ENCODE measurements around the gene SLC16A14.

Gene SLC16A14

DNA sequence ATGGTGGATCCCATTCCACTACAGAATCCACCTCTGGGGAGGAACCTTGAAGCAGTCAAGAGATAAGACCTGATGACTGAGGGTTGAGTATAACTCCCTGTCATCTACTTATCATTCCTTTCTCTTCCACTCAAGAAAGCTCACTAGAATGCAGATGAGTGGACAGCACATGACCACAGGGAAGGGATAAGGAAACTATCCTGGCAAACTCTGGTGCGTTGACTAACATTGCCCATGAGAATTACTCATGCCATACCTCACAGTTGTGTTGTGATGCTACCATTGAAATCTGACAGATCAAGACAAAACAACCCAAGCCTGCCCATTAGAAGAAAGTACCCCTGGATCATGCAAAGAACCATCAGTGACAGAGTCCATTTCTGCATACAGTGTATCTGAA lies 26.5 kb downstream of the SLC16A14 start:
- DNase-seq (ENCODE audit: low spot score), result no peak

DNA sequence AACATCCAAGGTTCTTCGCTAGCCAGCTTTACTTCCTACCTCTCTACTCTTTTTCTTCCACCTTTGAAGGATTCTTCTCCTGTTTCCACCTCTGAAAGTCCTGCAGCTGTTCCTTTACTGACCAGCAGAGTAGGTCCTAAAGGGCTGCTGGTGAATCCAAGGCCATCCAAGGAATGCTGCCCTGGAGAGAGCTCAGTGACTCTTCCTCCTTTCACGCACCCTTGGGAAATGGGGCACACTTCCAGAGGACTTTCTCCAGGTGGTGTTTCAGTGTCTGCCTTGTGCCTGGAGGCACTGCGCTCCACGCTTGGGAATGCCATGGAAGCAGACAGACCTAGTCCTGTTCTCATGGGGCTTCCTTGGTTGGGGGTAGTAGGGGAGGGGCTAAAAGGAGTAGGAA lies 45.4 kb downstream of the SLC16A14 start:
- DNase-seq (ENCODE audit: low spot score), result no peak

DNA sequence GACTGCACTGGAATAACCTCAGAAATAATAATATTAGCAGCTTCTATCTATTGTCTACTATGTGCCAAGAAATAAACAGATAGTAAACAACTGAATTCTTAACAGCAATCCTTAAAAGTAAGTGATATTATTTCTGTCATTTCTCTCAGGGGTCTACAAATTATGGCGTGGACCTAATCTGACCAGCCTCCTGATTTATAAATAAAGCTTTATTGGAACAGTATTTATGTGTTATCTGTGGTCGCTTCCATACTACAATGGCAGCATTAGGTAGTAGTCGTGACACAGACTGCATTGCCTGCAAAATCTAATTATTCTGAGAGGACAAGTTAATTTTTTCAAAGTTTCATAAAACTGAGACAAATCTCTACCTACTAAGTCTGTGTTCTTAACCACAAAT lies 49.0 kb downstream of the SLC16A14 start:
- DNase-seq (ENCODE audit: low spot score), result no peak

DNA sequence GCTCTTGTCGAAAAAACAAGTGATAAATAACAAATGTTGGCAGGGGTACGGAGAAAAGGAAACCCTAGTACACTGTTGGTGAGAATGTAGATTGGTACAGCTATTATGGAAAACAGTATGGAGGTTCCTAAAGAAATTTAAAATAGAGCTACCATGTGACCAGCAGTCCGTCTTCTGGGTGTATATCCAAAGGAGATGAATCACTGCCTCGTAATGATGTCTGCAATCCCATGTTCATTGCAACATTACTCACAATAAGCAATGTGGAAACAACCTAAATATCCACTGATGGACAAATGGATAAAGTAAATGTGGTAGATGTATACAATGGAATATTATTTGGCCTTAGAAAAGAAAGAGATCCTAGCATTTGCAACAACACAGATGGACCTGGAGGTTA lies 50.6 kb downstream of the SLC16A14 start:
- no peak for DNase-seq (ENCODE audit: low spot score)

DNA sequence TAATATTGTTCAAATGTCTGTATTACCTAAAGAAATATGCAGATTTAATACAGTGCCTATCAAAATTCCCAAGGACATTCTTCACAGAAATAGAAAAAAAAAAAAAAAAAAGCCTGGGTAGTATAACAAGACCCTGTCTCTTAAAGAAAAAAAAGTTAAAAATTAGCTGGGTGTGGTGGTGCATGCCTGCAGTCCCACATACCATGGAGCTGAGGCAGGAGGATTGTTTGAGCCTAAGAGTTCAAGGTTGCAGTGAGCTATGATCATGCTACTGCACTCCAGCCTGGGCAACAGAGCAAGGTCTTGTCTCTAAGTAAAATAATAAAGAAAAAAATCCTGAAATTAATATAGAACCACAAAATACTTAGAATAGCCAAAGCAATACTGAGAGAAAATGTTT lies 51.9 kb downstream of the SLC16A14 start:
- DNase-seq (ENCODE audit: low spot score), result no peak

DNA sequence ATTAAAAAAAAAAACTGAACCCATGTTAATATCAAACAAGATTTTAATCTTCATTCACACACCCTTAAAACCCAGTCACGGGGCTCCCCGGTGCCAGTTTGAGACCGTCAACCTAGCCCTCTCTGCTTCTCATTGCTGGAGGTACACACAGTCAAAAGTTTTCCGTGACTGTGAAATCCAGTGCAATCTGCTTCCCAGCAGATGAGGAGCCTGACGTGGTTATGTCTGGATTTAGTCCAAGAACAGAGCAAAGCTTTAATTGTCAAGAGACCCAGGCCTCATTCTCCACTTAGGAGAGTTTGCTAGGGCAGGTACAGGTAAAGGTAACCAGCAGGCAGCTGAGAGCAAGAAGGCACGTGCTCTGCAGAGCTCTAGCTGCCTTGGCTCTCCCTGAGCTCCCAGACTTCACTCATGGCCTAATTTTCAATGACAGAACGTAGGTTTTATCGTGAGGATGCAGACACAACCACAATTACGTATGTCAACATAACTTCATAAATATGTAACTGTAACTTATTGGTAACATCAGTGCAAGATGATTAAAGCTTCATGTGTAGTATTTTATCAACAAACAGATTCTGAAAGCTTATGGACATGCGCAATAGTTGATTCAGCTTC lies 56.3 kb downstream of the SLC16A14 start:
- no peak for DNase-seq (ENCODE audit: low spot score)

DNA sequence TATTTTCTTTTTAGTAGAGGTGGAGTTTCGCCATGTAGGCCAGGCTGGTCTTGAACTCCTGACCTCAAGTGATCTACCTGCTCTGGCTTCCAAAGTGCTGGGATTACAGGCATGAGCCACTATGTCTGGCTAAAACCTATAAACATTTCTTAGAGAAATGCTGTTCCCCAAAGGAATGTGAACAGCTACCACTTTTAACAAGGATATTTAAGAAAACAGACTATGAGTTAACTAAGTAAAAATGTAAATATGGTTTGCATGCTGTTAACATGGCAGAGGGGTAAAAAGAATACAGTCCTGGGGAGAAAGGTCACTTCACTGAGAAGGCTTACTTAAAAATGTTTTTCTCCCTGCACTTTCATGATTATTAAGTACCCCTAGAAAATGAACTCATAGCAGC lies 57.1 kb downstream of the SLC16A14 start:
- DNase-seq (ENCODE audit: low spot score), result no peak

DNA sequence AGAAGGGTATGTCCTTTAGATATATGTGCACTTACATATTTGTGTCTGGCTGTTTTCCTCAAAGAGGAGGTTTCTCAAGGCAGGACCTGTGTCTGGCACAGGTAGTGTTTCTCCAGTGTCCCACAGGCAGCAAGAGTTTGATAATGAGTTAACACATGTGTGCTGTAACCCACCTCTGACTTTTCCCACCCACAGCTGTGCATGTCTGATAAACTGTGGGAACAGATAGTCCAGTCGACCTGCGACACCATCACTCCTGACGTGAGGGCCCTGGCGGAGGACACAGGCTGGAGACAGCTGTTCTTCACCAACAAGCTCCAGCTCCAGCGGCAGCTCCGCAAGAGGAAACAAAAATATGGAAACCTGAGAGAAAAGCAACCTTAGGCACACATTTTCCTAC lies 58.2 kb downstream of the SLC16A14 start:
- DNase-seq (ENCODE audit: low spot score), result no peak

DNA sequence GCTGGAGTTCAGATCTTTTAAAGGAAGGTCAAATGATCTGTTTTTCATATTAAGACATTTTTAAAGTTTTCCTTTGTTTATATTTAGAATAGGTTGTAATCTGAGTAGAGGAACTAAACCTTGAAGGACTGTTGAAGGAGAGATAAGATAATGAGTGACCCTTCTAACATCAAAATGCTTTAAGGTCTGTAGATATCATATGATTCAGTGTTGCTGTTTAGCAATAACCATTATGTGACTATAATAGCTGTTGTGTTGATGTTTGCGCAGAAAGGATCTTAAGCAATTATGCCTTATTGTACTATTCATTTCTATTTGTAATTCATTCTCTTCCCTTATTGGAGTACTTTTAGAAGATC lies 60.0 kb downstream of the SLC16A14 start:
- DNase-seq (ENCODE audit: low spot score), result no peak

DNA sequence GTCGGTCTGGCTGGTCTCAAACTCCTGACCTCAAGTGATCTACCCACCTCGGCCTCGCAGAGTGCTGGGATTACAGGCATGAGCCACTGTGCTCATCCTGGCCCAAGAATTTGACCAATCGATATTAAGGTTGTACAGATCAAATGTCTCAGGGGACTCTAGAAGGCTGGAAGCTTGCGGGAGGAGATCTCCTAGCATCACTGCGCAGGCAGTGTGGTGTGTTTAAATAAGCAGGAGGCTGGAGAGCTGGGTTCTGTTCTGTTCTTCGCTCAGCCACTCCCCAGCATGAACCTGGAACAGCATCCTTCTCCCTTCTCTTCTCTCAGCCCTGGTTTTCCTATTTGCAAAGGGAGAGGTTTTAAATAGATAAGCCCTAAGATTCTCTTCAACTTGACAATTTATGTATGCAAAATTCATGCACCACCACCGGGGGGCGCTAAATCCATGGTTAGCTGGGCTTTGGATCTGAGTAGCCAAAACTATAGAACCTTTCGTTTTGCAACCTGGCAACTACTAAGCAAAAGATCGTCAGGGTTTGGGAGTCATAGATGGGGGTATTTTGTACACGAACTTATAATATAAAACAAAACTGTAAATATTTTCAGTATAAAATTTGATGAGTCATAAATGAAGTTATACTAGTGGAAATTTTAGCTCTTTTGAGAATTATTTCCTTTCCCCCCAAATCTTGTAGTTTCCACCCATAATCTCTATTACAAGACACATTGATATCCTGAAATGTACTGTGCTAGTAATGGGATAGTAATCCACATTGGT lies 60.6 kb downstream of the SLC16A14 start:
- DNase-seq (ENCODE audit: low spot score), result peak; percentile 78

DNA sequence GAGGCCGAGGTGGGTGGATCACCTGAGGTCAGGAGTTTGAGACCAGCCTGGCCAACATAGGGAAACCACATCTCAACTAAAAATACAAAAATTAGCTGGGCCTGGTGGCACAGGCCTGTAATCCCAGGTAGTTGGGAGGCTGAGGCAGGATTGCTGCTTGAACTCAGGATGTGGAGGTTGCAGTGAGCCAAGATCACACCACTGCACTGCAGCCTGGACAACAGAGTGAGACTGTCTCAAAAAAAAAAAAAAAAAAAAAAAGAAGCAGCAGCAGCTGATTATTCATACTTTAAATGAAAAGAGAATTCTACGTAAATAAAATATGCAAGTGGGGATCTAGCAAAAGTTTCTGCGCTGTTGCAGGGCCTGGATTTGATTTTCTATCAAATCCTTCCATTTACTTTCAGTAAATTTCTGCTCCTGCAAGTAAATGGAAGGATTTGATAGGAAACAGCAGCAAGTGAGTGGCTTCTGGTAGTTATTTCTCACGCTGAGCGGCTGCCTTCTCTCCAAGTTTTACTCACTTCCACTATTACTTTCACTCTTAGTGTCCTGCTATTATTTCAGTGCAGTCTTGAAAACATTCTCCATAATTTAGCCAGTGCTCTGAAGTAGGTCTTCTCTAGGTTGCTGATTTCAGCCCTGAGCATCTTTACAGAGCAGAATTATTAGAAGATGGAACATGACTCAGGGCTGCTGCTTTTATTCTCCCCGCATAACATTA lies 68.4 kb downstream of the SLC16A14 start:
- DNase-seq (ENCODE audit: low spot score), result peak; percentile 76

DNA sequence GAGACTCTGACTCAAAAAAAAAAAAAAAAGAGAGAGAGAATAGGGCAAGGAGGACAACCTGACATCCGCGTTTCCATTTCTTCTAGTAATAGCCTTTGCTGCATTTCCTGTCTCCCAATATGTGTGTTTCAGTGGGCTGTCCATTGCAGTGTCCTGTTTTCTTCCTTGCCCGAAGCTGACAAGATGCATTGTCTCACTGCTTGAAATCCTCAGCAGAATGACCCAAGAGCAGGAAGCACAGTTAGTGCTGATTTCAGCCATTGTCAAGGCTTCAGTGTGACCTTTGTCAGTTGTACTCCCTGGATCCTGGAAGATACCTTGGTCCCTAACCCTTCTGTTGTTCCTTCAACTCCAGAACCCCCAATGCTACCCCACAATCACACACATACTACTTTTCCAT lies 71.2 kb downstream of the SLC16A14 start:
- DNase-seq (ENCODE audit: low spot score), result no peak

DNA sequence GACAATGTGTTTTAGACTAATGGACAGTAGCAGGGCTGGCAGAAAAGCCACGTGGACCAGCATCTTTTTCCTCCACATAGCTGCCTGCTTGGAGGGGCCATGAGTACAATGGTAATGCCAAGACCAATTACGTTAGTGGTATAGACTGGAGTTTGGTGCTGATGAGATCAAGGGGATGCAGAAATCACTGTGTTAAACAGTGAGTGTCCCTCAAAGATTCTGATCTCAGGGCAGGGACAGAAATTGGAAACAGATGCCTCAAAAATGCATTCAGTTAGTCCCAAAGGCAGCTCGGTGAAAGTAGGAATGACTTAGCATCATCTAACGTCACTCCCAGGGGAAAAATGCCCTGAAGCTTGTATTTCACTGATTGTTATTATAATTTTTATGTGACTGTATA lies 72.4 kb downstream of the SLC16A14 start:
- no peak for DNase-seq (ENCODE audit: low spot score)

DNA sequence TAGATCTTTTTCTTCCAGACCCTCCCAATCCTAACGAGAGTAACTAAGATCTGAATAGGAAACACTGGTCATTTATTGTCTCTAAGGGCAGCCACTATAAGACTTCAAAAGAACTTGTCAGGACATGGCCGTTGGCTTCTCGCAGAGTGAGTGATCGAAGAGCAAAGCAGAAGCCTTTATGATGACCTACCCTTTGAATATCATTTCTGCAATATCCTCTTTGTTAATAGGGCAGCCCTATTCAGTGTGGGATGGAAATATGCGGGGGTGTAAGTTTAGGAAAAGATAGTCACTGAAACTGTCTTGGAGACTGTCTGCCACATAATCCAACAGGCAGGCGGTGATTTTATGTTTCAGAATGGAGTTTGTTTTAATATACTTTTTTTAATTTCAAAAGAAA lies 75.5 kb downstream of the SLC16A14 start:
- DNase-seq (ENCODE audit: low spot score), result no peak
